NT2/D1 (cell line): ENCODE measurements around the gene NAA35.
"Not testable (repeated sequence)": the region's sequence is repeated elsewhere in the genome, so short reads cannot be mapped to it uniquely, and the experiment has no call there.

ENCODE experiments used
- DNase-seq: peaks from one replicate; pipeline ENCODE4 v3.0.0-alpha.2; 2011; ENCODE audit warnings: low read depth, low spot score
- H3K27me3 ChIP-seq: 2 replicates; pipeline ENCODE4 v1.6.0; 2011; ENCODE audit warnings: mild to moderate bottlenecking; ENCODE audit not compliant: insufficient read length, insufficient read depth
- H3K36me3 ChIP-seq: 2 replicates; pipeline ENCODE4 v1.6.1; 2011; ENCODE audit warnings: mild to moderate bottlenecking, low read length, mixed read lengths; ENCODE audit not compliant: insufficient read depth, insufficient read length
- H3K4me1 ChIP-seq: 2 replicates; pipeline ENCODE4 v1.5.1; 2011; ENCODE audit not compliant: insufficient read depth, insufficient read length
- H3K4me3 ChIP-seq: 2 replicates; pipeline ENCODE4 v1.5.1; 2011; ENCODE audit warnings: low read depth; ENCODE audit not compliant: insufficient read length
- H3K9ac ChIP-seq: 2 replicates; pipeline ENCODE4 v1.6.0; 2011; ENCODE audit warnings: low read depth; ENCODE audit not compliant: insufficient read length
- H3K9me3 ChIP-seq: 2 replicates; pipeline ENCODE4 v1.5.1; 2011; ENCODE audit warnings: mild to moderate bottlenecking, low read length; ENCODE audit not compliant: insufficient read depth
- SUZ12 ChIP-seq: IDR thresholded peaks from 2 replicates; pipeline ENCODE4 v1.6.1; 2011; ENCODE audit not compliant: insufficient read length, insufficient read depth; ENCODE audit errors: extremely low read depth
- YY1 ChIP-seq: IDR thresholded peaks from 2 replicates; pipeline ENCODE4 v1.6.1; 2011; ENCODE audit not compliant: insufficient read length, insufficient read depth
- ZNF274 ChIP-seq: IDR thresholded peaks from 2 replicates; pipeline ENCODE4 v1.6.1; 2011; ENCODE audit warnings: mild to moderate bottlenecking, low read depth, low read length

NAA35 gene

GRCh38 chr9:85904975-85905374, 36.0 kb upstream of the NAA35 start:
- H3K4me3 ChIP-seq: no peak overlapping the region
- H3K27me3 ChIP-seq: no peaks in the 10 kb centered on the region
- DNase-seq: no peak
- no peak overlapping the region for H3K9ac ChIP-seq
- TF ChIP-seq YY1: no peak
- no peak for TF ChIP-seq SUZ12
- H3K4me1 ChIP-seq: no peaks in the 10 kb centered on the region
- no peaks in the 10 kb centered on the region for H3K9me3 ChIP-seq
- H3K36me3 ChIP-seq: no peaks in the 10 kb centered on the region

- H3K4me1 ChIP-seq: no peaks in the 10 kb centered on the region
These were observed 35.0 kb upstream of the NAA35 start for GRCh38 chr9:85905957-85906356.

GRCh38 chr9:85909390-85909789, 31.6 kb upstream of the NAA35 start:
- no peak for DNase-seq
- no peaks in the 10 kb centered on the region for H3K36me3 ChIP-seq
- H3K27me3 ChIP-seq: no peaks in the 10 kb centered on the region
- H3K9me3 ChIP-seq: no peaks in the 10 kb centered on the region
- no peak overlapping the region for H3K9ac ChIP-seq
- H3K4me1 ChIP-seq: no peaks in the 10 kb centered on the region
- TF ChIP-seq ZNF274 (no peak), YY1 (no peak), SUZ12 (no peak)
- no peak overlapping the region for H3K4me3 ChIP-seq

More at GRCh38 chr9:85905957-85906356, 35.0 kb upstream of the NAA35 start:
- no peak for DNase-seq
- no peak for TF ChIP-seq SUZ12
- no peak for TF ChIP-seq ZNF274
- TF ChIP-seq YY1: no peak
- Histone ChIP-seq H3K27me3 (no peaks in the 10 kb centered on the region), H3K9me3 (no peaks in the 10 kb centered on the region), H3K4me3 (no peak overlapping the region), H3K9ac (no peak overlapping the region), H3K36me3 (no peaks in the 10 kb centered on the region)

- H3K36me3 ChIP-seq: no peaks in the 10 kb centered on the region
- H3K9me3 ChIP-seq: no peaks in the 10 kb centered on the region
- H3K27me3 ChIP-seq: no peaks in the 10 kb centered on the region
- TF ChIP-seq ZNF274 (no peak), SUZ12 (no peak), YY1 (no peak)
- no peak overlapping the region for H3K4me3 ChIP-seq
- H3K4me1 ChIP-seq: no peaks in the 10 kb centered on the region
- no peak overlapping the region for H3K9ac ChIP-seq
- no peak for DNase-seq
These were observed 26.8 kb upstream of the NAA35 start for GRCh38 chr9:85914108-85914507.

GRCh38 chr9:85917756-85918155, 23.2 kb upstream of the NAA35 start:
- no peaks in the 10 kb centered on the region for H3K36me3 ChIP-seq
- no peak for TF ChIP-seq SUZ12
- no peak for TF ChIP-seq YY1
- no peak for TF ChIP-seq ZNF274
- no peaks in the 10 kb centered on the region for H3K9me3 ChIP-seq
- H3K4me3 ChIP-seq: no peak overlapping the region
- no peak overlapping the region for H3K9ac ChIP-seq
- H3K27me3 ChIP-seq: no peaks in the 10 kb centered on the region
- DNase-seq: no peak
- no peaks in the 10 kb centered on the region for H3K4me1 ChIP-seq

- H3K4me3 ChIP-seq: no peak overlapping the region
- DNase-seq: no peak
- H3K9ac ChIP-seq: no peak overlapping the region
- no peaks in the 10 kb centered on the region for H3K27me3 ChIP-seq
- TF ChIP-seq ZNF274: no peak
- H3K9me3 ChIP-seq: no peaks in the 10 kb centered on the region
- no peaks in the 10 kb centered on the region for H3K4me1 ChIP-seq
- no peaks in the 10 kb centered on the region for H3K36me3 ChIP-seq
These were observed 15.5 kb upstream of the NAA35 start for GRCh38 chr9:85925493-85925892.

- no peaks in the 10 kb centered on the region for H3K27me3 ChIP-seq
- H3K9me3 ChIP-seq: no peaks in the 10 kb centered on the region
- no peak for DNase-seq
- H3K36me3 ChIP-seq: no peaks in the 10 kb centered on the region
- H3K4me3 ChIP-seq: no peak overlapping the region
- no peak overlapping the region for H3K9ac ChIP-seq
- H3K4me1 ChIP-seq: no peaks in the 10 kb centered on the region
- TF ChIP-seq YY1: no peak
- TF ChIP-seq ZNF274: no peak
- no peak for TF ChIP-seq SUZ12
These were observed 13.9 kb upstream of the NAA35 start for GRCh38 chr9:85927076-85927475.

GRCh38 chr9:85931495-85931894, 9.5 kb upstream of the NAA35 start:
- TF ChIP-seq SUZ12: no peak
- no peak for TF ChIP-seq YY1
- TF ChIP-seq ZNF274: no peak
- no peak for DNase-seq
- no peaks in the 10 kb centered on the region for H3K4me1 ChIP-seq

GRCh38 chr9:85935950-85936349, 5.0 kb upstream of the NAA35 start:
- H3K36me3 ChIP-seq, H3K27me3 ChIP-seq: not testable (repeated sequence)

More at GRCh38 chr9:85931495-85931894, 9.5 kb upstream of the NAA35 start:
- no peaks in the 10 kb centered on the region for H3K27me3 ChIP-seq
- no peak overlapping the region for H3K4me3 ChIP-seq
- no peaks in the 10 kb centered on the region for H3K36me3 ChIP-seq
- no peak overlapping the region for H3K9ac ChIP-seq
- H3K9me3 ChIP-seq: no peaks in the 10 kb centered on the region

More at GRCh38 chr9:85935950-85936349, 5.0 kb upstream of the NAA35 start:
- H3K9ac ChIP-seq, H3K9me3 ChIP-seq, DNase-seq, H3K4me3 ChIP-seq, H3K4me1 ChIP-seq: not testable (repeated sequence)
